ENCODE results near the gene KRTAP19-6.
"Not testable (repeated sequence)": the region's sequence is repeated elsewhere in the genome, so short reads cannot be mapped to it uniquely, and the experiment has no call there.

KRTAP19-6 gene, protein sequence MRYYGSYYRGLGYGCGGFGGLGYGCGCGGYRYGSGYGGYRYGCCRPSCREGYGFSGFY
- 0 reads per million in 2 donors for total RNA-seq

DNA sequence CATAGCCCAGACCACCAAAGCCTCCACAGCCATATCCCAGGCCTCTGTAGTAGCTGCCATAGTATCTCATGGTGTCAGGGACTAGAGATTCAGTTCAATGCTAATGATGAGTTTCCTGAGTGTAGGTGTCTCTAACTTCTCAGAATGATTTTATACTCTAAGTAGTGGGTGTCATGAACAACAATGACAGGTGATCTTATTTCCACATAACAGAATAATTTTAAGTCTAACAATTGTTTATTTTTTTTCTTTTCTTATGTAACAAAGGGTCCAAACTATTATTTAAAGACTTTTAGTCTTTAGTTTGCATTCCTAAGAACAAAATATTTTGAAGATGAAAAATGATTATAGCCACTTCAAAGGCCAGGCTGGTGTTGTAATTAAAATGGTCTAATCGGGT lies at the start of gene KRTAP19-6:
TSS of gene KRTAP19-6 (minus strand) at position 101 of the 400 bp plus-strand sequence. CDS start at position 70, 31 bp downstream.
- no peak for DNase-seq

DNA sequence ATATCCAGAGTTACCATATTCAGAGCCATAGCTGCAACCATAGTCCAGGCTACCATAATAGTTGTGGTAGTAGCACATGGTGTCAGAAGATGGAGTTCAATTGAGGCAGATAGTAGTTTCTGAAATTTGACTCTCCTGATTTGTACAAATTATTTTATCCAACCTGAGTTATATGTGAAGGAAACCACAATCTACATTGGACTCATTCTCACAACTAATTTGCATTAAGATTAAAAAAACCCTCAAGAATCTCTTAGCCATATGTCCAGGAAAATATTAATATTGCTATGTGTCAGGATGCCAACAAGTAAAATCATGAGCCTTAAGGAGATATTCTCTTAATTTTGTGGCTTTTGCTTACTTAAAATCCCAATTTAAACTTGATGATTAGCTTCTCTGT lies 48.6 kb upstream of the KRTAP19-6 start, which contains the start of gene KRTAP22-2:
TSS of gene KRTAP22-2 (minus strand) at position 101 of the 400 bp plus-strand sequence.
- no peak for DNase-seq

DNA sequence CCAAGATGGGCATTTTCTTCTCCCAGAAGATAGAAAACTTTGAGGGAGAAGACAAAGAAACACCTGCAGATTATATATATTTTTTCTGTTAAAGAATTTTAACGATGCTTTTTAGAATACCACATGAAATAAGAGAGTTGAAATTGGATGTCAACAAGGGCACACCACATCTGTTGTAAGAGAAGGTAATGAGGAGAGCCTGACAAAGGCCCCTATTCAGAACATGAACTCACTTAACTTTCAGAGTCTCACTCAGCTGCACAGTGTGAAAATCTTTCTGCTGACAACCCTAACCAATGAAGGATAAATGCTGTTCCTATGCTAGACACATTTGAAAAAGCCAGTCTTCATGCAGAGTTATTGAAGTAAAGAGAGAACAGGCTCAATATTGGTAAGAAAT lies 41.2 kb upstream of the KRTAP19-6 start:
- no peak for DNase-seq

DNA sequence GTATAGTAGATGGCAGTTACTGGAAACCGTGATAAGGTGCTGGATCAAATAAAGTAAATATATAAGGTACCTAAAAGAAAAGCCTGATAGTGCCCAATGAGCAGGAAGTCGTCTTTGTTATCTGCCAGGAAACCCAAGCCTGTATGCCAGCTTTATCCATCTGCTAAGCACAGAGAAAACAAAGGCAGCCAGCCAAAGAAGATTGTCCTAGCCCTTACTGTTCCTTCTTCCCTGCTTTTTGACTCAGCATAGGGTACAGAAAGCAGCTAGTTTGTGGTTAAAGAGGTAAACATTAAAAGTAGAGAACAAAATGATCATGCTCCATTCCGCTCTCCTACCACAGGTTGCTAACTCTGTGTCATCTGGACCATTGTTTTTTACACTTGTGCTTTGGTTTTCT lies 38.5 kb upstream of the KRTAP19-6 start:
- no peak for DNase-seq

DNA sequence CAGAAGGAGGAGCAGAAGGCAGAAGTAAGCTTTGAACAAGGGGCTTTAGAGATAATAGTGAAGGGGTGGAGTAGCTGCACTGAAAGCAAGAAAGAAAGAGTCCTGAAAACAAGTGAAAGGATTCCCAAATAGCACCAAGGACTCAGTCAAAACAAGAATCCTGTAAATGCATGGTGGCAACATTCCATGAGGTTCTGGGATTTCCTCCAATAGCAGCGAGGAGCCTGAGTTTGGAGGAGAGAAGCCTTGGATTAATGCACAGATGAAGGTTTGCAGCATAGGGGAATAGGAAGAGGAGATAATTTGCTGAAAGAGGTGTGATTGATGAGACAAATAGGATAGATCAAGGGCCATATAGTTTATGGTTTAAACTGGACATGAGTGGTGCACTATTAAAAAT lies 37.7 kb upstream of the KRTAP19-6 start:
- no peak for DNase-seq

DNA sequence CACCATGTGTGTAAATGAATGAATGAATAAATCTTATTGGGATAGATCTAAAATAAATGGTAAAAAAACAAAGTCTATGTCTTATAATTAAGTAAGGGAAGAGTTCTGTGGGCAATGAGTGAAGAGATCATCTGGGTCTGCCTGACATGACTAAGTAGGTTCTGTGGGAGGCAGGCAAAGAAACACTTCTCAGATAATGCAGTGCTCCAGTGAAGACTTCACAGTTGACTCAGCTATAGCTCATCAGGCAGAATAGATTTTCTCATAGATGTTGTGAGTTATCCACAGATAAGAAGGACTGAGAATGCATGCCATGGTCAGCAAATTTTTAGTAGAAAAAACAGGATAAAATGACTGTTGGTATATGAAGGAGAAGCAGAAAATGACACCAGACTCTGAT lies 36.1 kb upstream of the KRTAP19-6 start:
- DNase-seq = no peak

DNA sequence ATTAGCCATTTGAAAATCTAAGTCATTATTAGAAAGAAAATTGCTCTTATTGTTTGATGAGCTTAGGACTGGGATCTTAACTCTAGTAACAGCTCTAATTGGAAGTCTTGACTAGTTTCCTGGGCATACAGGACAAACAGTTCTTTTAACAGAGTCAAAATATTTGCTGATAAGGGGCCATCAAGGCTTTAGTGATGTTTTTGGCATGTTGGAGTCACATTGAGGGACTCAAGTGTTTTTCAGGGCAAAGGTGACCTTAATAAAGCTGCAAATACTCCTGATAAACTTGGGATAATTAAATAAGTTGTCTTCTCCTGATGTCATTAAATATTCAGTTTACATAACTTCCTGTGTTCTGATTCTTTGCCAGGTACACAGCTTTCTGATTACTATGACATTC lies 26.0 kb upstream of the KRTAP19-6 start:
- no peak for DNase-seq

DNA sequence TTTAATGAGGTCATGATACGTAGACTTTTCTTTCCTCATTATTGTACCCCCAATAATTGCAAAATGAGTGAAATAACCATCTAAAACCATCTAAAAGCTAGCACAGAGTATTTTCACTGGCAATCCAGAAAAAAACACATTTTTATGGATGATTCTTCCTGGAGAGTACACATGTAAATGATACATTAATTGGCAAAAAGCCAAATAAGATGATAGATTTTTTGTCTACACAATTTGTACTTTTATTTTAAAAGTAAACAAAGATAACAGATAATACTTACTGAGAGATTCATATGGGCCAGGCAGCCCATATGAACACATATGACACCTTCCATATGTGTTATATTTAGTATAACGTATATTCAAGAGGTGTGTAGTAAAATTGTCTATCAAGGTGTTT lies 22.0 kb upstream of the KRTAP19-6 start:
- no peak for DNase-seq

DNA sequence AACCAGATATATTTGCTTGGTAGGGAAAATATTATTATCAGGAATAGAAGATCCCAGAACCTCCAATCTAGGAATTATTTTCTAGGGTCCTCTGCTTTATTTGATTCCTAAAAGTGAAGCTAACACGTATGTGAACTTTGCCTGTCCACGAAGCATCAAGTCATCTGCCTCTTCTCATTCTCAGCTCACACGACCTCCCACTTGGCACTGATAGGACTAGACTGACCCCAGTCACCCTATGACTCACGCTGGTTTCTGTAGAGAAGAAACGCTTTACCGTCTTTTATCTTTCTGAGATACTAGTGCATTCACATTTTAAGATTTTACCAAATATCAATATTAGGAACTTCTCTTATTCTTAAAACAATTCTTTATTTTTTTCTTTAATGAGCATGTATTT lies 21.4 kb upstream of the KRTAP19-6 start:
- DNase-seq = no peak

DNA sequence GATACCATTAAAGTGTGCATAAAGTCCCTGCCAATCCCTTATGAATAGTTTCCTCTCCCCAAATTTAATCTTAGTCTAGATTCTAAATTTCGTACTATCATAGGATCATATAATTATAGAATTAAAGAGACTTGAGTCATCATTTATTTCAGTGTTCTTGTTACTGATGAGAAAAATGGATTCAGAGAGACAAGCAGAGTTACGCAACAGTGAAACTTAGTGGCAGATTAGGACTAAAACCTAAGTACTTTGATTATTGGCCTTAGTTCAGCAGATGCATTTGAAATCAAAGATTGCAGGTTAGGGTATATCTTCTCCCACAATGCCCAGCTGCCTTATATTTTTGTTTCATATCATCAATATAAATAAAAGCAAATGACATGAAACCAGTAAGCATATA lies 20.3 kb upstream of the KRTAP19-6 start:
- no peak for DNase-seq

DNA sequence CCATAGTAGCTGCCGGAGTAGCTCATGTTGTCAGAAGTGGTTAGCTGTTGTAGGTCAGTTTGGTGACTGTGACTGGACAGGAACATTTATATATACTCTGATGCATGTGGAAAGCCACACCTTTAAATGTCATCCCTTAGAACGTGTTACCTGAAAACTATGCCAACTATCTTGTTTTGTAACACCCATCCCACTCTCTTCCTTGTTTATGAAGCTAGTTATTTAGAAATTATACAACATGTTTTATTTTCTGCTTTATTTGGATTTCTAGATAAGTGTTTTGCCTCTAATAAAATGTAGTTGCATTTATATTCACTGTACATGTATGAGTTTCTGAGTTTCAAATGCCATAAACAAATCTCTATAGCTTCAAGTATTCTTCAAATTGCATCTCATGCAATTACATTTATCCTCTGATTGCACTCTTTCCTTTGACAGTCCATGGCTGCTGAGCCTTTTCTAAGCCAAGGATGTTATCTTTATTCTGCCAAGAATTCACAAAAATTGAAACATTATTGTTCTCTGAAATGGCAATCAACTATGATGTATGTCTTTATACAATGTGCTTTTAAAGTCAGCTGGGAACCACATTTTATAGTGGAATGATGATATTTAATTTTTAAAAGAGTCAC lies 19.7 kb upstream of the KRTAP19-6 start, which contains the start of gene KRTAP19-7:
TSS of gene KRTAP19-7 (minus strand) at position 51 of the 632 bp plus-strand sequence. CDS start at position 26, 25 bp downstream.
- DNase-seq = no peak

DNA sequence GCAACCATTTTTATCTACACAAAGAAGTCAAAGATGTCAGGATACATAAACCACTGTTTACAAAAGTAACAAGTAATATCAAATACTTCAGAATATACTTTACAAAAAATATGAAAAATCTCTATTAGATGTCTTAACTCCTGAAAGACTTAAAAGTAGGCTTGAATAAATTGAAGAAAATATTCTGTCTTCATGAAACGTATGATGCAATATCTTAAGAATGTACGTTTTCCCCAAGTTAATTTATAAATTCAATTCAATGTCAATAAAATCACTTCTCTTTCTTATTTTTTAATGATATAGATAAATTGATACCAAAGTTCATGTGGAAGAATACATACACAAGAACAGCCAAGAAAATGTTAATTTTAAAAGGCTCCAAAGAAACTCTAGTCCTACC lies 13.4 kb upstream of the KRTAP19-6 start:
- DNase-seq = no peak

DNA sequence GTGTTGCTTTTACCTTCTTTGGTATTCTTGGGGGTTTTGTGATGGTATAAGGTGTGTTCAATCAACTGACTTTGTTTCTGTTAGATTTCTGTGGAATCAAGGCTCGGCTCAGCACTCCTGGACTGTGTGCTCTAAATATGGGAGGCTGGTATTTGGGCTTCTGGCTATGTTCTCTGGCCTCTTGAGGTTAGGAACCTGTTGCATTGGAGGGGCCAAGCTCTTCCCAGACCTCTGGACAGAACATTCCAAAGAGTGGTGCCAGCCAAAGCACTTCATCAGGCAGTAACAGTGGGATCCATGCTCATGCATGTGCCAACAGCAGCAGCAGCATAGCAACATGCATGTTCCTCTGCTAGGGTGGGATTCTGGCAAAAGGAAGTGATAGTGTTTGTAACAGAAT lies 11.1 kb upstream of the KRTAP19-6 start:
- DNase-seq = no peak

DNA sequence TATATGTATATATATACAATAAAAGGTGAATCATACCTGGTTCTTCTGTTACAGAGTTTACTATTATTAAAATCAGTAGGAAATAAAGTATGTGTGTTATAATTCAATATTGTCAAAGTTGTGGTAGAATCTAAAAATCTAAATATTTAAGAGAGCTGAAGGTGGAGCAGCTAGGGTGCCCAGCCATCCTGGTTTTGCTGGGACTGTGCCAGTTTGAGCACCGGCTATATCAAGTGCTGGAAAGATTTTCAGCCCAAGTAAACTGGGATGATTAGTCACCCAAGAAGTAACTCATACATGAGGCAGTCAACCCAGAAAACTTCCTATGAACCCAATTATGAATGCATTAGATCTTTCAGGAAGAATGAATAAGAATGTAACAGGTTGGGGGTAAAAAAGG lies 22.8 kb downstream of the KRTAP19-6 start:
- no peak for DNase-seq

DNA sequence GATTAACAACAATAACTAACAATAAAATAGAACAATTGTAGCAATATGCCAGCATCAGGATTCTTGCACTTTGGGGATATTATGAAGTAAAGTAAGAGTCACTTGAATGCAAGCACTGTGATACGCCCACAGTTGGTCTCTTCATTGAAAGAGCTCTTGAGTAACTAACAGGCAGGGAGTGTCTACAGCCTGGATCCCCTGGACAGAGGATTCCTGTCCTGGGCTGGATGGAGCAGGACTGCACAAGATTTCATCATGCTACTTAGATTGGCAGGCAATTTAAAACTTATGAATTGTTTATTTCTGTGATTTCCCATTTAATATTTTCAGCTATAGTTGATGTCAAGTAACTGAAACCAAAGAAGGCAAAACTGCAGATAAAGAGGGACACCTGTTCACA lies 26.0 kb downstream of the KRTAP19-6 start:
- DNase-seq = no peak

DNA sequence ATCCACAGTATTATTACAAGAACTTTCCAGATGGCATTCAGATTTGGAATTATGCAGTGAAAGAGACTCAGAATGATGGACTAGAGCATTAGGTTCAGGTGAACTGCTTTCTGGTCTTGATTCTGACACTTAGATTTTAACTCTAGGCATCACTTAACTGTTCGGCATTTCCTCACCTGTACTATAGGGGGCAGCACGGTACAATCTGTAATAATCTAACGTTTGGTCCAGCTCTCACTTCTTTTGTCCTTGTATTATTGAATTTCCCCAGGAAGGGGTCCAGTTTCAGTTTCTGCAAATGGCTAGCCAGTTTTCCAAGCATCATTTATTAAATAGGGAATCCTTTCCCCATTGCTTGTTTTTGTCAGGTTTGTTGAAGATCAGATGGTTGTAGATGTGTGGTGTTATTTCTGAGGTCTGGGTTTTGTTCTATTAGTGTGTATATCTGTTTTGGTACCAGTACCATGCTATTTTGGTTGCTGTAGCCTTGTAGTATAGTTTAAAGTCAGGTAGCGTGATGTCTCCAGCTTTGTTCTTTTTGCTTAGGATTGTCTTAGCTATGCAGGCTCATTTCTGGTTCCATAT lies 36.0 kb downstream of the KRTAP19-6 start:
- DNase-seq = not testable (repeated sequence)

DNA sequence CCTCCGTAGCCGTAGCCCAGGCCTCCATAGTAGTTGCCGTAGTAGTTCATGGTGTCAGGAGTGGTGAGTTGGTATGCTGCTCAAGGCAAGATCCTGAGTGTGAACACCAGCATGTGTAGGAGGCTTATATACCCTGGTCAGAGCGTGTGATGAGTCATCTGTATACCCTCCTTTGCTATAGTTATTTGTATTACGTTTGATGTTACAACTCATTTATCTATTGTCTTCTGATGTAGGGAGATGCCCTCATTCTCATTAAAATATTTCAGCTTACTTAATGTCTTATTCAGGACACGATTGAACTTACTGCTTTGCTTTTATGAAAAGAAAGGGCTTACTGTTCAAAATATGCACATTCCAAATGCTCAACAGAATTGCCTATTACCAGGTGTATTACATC lies 39.6 kb downstream of the KRTAP19-6 start, which contains the start of gene KRTAP19-5:
TSS of gene KRTAP19-5 (minus strand) at position 101 of the 400 bp plus-strand sequence. CDS start at position 50, 51 bp downstream.
- DNase-seq = no peak

DNA sequence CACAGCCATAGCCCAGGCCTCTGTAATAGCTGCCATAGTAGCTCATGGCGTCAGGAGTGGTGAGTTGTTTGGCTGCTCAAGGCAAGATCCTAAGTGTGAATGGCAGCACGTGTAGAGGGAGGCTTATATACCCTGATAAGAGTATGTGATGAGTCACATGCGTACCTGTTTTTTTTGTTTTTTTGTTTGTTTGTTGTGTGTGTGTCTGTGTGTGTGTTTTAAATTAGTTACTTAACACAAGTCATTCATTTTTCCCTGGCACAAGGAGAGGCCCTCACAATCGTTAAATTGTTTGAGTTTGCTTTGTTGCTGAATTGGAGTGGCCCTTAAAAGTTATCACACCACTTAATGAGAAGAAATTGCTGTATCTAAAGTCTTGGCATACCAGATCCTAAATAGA lies 44.6 kb downstream of the KRTAP19-6 start, which contains the start of gene KRTAP19-4:
TSS of gene KRTAP19-4 (minus strand) at position 101 of the 400 bp plus-strand sequence. CDS start at position 46, 55 bp downstream.
- DNase-seq = no peak

DNA sequence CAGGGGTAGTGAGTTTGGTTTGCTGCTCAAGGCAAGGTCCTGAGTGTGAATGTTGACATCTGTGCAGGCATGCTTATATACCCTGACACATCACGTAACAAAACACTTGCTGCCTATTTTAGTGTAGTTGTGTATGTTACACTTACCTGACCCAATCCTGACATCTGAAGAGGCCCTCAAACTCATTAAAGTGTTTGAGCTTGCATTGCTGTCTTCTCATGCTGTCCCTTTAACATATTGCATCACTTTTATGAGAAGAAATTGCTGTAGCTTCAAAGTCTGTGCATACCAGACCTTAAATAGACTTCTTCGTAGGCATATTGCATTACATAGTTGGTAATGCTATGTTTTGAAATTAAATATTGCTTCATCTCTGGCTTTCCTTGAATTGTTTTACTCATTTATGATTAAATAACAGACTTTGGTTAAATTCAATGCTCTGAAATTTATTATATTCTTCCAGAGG lies 49.7 kb downstream of the KRTAP19-6 start, which contains the start of gene KRTAP19-3:
TSS of gene KRTAP19-3 (minus strand) at position 51 of the 466 bp plus-strand sequence. CDS start 56 bp downstream, outside the sequence.
- no peak for DNase-seq
